Ramos (cell line): ENCODE data around the gene ACVR2A.

Source experiments
- in situ Hi-C: fragments of 300-500 bp; cut with MboI; formaldehyde crosslinking; loops from one replicate; pipeline ENCODE4 v1.14.3; 2022; ENCODE audit warnings: low sequenced_read_pairs; ENCODE audit not compliant: unreplicated experiment

Gene ACVR2A

DNA sequence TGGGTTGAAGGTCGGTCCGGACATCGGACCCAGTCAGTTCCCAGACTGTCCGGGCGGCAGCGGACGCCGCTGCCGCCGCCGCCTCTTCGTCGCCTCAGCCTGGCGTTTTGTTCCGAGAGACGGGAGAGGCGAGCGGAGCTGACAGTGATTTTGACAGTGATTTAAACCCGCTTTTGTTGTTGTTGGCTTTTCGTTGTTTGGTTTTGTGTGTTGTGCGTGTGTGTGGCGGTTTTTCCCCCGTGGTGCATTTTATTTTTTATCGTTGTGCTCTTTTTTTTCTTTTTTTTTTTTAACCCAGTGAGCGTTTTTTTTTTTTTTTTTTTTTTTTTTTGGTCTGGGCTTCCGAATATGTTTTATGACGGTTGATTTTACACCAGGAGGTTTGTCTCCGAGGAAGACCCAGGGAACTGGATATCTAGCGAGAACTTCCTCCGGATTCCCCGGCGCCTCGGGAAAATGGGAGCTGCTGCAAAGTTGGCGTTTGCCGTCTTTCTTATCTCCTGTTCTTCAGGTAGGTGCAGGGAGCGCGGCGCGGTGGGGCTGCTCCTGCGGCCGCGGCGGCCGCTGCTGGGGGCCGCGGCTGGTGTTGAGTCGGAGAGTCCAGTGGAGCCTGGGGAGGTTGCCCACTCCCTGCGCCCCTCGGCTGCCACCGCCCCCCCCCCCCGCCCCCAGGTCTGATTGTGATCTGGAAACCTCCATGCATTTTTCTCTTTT lies at the start of gene ACVR2A:
TSS of gene ACVR2A (plus strand) at position 333 of the 714 bp plus-strand sequence. CDS start at position 457, 124 bp downstream.
- in situ Hi-C loops = no loop called here

DNA sequence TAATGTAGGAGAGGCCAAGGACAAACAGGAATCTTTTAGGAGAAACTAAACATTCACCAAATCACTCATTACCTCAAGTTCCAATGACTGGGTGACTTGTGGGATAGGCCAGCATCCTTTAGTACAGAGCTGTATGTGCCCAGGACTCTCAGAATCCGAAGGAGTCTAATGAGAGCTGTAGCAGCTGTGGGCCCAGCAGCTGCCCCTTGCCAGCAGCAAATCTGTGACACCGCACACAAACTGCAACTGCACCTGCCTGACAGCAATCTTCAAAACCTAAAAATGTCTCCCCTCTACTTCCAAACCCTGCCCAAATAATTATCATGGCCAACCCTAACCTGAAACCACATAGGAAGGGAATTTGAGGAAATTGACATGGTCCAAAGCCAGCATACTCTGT lies 44.5 kb upstream of the ACVR2A start:
- in situ Hi-C loops = no loop called here

GRCh38 chr2:147806846-147807245 lies 38.0 kb upstream of the ACVR2A start:
- in situ Hi-C loops = no loop called here

- in situ Hi-C loops = no loop called here
These were observed 36.3 kb upstream of the ACVR2A start for GRCh38 chr2:147808520-147808919.

DNA sequence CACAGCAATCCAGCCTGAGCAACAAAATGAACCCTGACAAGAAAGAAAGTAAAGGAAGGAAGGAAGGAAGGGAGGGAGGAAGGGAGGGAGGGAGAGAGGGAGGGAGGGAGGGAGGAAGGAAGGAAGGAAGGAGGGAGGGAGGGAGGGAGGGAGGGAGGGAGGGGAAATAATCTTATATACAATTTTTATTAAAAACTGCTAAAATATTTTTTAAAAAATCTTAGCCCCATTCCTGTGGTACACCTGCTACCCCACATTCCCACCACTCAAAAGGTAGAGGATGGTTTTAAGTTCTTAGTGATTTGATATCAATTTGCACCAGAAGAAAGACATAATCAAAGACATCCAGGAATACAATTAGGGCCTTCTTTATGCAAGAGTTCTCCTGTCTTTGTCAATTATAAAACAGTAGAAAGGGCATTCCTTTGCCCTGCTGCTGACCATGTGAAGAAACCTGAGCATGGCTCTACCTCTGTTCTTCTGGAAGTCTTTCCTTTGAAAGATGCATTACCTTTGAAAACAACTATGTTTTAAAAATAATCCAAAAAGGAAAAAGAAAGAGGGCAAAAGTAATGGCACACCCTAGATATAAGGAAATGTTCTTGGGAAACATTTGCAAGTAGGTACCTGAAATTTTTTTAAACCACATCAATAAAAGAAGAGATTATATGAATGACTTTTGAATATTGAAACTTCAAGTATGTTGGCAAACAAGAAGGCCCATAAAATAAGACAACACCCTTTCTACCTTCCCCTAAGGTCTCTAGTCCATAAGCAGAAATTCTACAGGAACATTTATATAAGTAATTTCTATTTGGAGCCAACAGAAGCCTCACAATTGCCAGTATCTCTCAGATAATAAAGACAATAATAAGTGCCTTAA lies 33.7 kb upstream of the ACVR2A start:
- in situ Hi-C loops = no loop called here

DNA sequence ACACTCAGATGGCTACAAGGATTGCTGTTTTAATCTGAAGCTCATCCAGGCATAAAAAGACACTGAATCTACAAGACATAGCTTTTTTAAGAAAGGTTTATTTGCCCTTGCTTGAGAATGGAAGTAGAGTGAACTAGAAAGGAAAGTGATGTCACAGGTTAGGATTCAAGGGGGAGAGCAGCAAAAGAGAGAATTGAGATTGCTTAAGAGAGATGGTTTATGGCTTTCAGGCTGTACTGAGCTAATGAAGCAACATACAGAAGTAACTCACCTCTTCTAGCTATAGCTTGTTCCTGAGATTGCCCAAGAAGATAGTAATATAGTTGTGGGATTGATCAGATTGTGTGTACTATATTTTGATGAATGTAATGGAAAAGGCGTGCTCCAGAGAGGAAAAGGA lies 26.1 kb upstream of the ACVR2A start:
- in situ Hi-C loops = no loop called here

DNA sequence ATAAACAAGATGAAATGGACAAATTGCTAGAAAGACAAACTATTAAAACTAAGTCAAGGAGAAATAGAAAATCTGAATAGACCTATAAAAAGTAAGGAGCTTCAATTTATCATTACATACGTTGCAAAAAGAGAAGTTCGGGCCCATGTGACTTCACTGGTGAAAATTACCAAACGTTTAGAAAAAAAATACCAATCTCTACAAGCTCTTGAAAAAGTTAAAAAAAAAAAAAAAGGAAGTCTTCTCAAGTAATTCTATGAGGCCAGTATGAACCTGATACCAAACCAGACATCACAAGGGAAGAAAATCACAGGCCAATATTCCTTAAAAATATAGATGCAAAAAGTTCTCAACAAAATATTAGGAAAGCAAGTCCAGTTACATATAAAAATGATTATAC lies 20.2 kb upstream of the ACVR2A start:
- in situ Hi-C loops = no loop called here

GRCh38 chr2:147826278-147827087 lies 18.3 kb upstream of the ACVR2A start:
- in situ Hi-C loops = no loop called here

GRCh38 chr2:147827088-147827375 lies 17.8 kb upstream of the ACVR2A start:
- in situ Hi-C loops = no loop called here

GRCh38 chr2:147829106-147829505 lies 15.7 kb upstream of the ACVR2A start:
- in situ Hi-C loops = no loop called here

DNA sequence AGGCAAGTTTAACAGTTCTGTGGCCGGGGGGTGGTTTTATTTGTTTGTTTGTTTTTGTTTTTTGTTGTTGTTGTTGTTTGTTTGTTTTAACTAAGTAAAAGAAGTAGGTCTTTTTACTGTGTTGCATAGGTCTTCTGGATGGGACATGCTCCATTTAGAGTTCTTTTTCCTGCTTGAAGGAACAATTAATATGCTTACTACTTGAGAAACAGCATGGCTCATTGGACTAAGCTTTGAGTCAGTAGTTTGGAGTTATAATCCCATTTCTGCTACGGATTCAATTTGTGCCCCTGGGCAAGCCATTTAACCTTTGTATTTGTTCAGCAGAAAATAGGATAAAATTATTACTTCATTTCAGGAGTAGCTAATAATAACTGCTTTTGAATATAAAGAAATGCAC lies 8.7 kb upstream of the ACVR2A start:
- in situ Hi-C loops = no loop called here

- in situ Hi-C loops = no loop called here
These were observed 1.4 kb upstream of the ACVR2A start for GRCh38 chr2:147843391-147843863.

DNA sequence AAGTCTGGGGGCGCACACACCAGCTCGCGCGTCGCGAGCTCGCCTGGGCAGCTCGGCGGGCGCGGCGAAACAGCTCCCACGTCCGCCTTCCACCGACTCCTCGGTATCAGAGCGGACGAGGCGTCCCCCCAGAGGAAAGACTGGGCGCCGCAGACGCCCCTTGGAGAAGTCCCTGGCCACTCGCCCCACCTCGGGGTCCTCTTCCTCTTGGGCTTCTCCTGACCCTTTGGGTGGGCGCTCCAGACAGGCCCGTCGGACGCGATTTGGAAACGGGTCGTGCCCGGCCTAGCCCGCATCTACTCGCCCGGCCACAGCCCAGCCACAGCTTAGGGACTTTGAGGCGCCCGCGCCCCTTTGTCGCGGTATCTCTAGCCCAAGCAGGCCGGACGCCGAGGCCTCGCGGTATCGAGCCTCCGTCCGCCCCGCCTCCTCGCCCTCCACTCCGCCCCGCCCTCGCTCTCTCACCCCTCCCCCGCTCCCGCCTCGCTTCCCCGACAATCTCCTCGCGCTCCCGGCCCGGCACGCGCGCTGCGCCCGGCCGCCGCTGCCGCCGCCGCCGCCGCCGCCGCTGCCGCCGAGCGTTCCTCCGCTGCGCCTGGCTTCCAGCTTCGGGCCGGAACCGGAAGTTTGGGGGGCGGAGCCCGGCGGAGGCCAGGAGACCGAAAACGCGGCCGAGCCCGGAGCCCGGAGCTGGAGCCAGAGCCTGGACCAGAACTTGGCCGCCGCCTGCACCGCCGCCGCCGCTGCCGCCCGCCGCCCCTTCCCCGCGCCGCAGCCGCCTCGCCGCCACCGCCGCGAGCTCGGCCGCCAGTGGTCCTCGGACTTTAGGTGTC lies 749 bp upstream of the ACVR2A start:
- in situ Hi-C loops = no loop called here

DNA sequence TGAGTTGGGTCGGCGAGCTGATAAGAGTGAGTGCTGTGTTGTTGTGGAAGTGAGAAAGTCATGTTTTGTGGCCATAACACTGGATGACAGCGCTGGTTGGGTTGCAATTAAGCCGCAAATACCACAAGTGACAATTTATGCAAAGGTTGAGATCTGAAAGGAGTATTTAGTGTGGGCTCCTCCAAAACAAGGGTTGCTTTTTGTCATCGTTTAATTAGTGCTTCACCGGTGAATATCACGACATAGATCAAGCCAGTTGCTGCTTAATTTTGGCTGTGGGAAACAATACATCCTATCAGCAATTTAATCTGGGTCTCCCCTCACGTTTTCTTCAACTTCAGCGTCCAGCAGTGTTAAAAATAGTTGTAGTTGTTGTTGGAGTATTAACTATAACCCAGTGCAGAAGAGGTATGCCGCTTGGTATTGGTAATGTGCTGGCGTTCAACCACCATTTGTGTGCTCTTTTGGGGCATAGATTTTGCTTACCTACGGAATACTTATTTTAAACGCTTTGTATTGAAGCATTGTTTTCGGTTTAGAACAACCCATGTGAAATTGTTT lies 662 bp downstream of the ACVR2A start:
- in situ Hi-C loops = no loop called here

DNA sequence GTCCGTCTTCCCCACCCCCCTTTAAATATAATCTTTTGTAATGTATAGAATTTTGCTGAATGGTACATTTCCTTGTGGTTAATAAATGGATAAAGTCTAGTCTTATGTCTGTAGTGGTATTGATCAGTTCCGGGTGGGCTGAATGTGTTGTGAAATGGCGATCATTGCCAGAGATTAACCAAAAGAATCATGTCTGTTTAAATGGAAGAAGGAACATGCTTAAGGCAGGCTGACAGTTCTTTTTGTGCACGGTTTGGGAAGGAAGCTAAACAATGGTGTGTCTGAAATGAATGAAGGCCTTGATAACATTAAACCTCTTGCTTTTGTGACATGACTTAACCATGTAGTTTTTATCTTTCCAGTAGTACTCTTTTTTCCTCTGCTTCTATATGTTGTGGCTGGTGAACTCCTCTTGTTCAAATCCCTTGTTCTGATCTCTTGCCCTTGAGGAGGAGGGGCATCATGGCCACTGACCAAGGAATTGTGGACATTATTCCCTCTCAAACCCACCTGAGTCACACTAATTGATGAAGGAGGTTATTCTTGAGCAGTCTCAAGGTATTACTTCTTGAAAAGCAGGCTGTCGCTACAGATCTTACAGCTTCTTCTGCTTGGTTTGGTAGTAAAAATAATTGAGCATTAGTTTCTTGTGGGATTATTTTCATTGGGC lies 1.7 kb downstream of the ACVR2A start:
- in situ Hi-C loops = no loop called here

GRCh38 chr2:147847746-147848391 lies 3.0 kb downstream of the ACVR2A start:
- in situ Hi-C loops = no loop called here

DNA sequence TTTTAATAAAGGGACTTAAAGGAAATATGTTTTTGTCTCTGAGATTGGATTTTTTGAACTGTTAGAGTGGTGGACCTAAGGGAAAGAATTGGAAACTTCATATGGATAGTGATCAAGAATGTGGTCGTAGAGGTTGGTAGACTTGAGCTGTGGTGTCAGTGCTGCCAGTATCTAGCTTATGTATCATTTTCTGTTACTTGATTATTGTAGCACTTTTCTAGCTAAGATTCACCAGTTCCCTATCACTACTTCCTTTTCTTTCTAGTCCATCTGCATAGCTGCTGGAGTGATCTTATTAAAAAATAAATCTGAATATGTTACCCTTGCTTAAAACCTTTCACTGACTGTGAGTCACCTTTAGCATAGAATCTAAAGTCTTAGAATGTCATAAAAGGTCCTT lies 6.0 kb downstream of the ACVR2A start:
- in situ Hi-C loops = no loop called here

DNA sequence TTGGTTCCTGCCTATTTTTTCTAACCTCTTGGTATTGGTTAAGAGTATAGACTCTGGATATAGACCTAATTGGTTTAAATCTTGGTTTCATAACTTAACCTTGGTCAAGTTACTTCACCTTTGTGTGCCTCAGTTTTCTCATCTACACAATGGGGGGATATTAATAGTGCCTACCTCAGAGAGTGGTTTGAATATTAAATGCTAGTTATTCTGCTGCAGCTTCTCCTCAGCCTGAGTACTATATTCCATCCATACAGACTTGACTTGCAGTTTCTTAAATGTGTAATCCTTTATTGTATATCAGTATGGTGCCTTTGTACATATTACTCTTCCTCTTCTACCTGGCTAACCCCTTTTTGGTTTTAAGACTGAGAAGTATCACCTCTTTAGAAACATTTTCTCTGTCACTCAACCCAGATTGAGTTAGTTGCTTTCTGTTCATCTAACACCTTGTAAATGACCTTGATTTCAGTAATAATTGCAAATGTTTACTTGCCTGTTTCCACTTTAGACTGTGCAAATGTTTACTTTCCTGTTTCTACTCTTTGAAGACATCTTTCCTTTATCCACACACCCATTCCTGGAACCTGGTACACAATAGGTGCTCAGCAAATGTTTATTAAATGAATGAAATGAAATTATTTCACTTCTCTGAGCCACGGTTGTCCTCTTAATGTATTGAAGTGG lies 6.6 kb downstream of the ACVR2A start:
- in situ Hi-C loops = no loop called here
